Activated CD4-positive, alpha-beta T cell treated with anti-CD3 and anti-CD28 coated beads for 4 hours (primary cell): ENCODE results near the gene ITPR1.

Source experiments
- DNase-seq, 2 donors: peaks; one replicate each; pipeline ENCODE4 v3.0.0-alpha.2; 2020

The ITPR1 gene

DNA sequence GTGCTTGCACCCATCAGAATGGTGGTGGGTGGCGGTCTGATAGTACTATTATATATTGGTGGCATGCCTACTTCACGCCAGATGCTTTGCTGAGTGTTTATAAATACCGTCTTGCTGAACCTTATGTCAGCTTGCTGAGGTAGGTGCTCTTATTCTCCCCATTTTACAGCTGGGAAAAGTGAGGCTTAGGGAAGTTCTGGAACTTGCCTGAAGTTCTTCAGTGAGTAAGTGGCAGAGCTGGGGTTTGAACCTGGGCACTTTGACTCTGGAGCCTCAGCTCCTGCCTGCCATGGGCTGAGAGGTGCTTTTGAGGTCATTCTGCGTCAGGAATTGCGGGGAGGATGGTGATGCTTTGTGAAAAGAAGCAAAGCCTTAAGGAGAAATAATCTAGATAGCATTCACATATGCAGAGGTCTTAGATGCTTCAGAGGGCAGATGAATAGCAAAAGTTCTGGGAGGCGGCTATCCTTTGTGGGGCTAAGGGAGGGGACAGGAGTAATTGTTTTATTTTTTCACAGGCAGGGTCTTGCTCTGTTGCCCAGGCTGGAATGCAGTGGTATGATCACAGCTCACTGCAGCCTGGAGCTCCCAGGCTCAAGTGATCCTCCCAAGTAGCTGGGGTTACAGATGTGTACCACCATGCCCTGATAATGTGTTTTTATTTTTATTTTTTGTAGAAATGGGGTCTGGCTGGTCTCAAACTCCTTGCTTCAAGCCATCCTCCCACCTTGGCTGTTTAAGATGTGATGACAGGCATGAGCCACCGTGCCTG, 18.5 kb downstream of the ITPR1 start:
- no peak for DNase-seq

DNA sequence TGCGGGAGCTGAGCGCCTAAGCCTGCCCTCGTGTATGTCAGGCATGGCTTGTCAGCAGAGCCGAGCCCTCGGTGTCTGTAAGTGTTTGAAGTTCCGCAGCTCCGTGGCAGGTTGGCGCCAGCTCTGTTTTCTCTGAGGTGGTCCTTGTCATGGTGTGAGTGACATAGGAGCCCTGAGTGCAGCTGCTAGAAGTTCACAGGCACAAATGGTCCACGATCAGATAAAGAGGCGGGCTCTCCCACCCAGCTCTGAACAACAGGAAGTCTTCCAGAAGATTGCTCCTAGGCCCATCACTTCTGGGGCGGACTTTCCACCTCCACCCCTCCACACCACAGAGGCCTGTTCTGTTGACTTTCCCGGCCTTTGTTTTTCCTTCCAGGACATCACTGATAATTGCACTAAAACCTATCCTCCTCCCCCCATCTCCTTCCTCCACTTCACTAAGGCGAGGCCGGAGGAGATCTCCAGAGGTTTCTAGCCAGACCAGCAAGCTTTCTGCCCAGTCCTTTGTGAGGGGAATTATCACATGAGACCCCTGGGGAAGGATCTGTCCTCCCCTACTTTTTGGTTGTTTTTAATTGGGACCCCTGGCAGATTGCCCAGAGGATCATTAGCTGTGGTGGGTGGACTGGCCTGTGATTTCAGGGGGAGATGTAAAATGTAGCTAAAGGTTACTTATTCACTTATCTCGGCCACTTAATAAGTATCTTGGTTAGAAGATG, 19.9 kb downstream of the ITPR1 start:
- no peak for DNase-seq

GRCh38 chr3:4514321-4514720, 21.2 kb downstream of the ITPR1 start:
- no peak for DNase-seq

- no peak for DNase-seq
Measured at GRCh38 chr3:4514916-4515315, 21.8 kb downstream of the ITPR1 start.

DNA sequence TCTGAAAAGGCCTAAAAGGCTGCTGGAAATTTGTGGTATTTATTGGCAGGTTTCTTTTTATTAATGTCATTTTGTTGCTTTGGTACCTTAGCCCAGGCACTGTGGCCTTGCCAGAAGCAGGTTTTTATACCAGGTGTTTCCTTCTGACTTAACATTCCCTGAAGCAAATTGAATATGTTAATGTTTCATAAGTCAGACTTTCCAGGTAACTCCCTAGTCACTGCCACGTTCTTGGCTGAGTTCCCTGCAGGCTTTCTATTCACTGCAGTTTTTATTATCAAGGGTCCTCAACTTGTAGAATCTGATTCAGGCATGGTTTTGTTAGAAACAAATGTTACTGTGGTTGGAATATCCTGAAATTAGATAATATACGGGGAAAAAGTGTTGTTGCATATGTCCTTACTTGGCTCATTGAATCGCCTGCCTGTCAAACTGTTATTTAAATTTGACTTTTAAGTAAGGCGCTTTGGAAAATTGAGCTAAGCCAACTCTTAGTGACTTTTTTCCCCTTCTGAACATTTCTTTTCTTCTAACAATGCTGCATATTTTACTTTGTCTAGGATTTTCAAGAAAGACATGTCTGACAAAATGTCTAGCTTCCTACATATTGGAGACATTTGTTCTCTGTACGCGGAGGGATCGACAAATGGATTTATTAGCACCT, 22.9 kb downstream of the ITPR1 start:
- DNase-seq, result no peak

DNA sequence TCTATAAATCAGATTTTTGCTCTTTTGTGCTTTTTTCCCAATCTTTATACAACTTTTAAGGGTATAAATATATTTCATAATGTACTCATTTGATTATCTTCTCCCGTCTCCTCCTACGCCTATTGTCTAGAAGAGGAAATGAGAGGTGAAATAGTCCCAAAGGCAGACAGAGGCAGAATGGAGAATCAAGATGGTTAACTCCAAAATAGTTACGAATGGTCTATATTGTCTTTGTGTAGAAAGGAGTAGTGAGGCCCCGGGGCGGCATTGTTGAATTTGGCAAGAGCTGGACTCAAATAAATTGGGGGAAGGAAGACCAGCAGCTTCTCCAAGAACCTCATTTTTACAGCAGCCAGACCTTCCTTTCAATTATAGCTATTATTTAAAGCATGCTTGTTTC, 23.9 kb downstream of the ITPR1 start:
- no peak for DNase-seq

GRCh38 chr3:4517643-4518311, 24.6 kb downstream of the ITPR1 start:
- no peak for DNase-seq

DNA sequence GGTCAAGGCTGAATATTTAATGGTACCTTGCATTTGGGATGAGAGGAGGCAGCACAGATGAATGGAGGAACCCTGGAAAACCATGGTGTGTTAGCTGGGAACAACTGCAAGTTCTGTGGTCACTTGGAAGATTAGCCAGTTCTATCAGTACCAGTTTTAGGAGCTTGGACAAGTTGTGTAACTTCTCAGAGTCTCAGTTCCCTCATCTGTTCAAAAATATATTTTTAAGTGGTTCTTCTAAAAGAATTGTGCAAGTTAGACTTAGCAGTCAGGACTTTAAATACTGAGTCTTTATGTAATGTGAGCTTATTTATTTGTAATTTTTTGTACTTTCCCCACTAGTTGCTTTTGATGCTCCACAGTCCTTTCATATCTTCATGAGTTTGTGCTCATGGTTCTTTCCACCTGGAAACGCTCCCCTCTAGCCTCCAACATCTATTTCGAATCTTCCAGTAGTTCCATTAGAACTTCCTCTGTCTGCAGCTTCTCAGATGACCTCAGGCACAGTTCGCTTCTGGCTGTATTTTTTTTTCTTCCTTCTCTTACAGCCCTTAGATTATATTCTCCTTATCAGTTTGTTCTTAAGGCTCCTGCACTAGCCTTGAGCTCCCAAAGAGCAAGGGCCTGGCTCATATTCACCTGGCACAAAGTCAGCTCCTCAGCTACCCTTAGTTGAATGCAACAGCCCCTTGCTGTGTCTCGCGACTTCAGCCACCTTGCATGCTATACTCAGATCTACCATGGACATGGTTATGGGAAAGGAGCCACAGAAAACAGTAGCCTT, 27.1 kb downstream of the ITPR1 start:
- no peak for DNase-seq

- no peak for DNase-seq
Measured at GRCh38 chr3:4522947-4523346, 29.8 kb downstream of the ITPR1 start.

- no peak for DNase-seq
Measured at GRCh38 chr3:4523710-4524698, 30.9 kb downstream of the ITPR1 start.

GRCh38 chr3:4525560-4526223, 32.5 kb downstream of the ITPR1 start:
- no peak for DNase-seq

DNA sequence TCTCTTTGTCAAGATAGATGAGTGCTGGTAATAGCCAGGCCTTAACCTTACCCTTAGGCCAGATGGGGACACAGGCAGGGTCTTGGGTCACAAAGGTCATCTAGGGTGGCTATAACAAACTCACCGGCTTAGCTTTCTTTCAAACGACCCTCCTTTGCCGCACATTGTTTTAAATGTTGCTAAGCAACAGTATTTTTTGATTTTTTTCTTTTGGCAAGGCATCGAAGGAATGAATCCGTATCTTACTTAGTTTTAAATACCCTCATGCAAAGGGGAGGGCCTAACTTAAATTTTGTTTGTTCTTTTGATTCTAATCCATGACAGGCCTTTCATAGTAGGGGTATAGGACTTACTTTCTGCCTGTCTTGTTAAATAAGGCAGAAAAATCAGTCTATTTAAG, 35.2 kb downstream of the ITPR1 start:
- no peak for DNase-seq

DNA sequence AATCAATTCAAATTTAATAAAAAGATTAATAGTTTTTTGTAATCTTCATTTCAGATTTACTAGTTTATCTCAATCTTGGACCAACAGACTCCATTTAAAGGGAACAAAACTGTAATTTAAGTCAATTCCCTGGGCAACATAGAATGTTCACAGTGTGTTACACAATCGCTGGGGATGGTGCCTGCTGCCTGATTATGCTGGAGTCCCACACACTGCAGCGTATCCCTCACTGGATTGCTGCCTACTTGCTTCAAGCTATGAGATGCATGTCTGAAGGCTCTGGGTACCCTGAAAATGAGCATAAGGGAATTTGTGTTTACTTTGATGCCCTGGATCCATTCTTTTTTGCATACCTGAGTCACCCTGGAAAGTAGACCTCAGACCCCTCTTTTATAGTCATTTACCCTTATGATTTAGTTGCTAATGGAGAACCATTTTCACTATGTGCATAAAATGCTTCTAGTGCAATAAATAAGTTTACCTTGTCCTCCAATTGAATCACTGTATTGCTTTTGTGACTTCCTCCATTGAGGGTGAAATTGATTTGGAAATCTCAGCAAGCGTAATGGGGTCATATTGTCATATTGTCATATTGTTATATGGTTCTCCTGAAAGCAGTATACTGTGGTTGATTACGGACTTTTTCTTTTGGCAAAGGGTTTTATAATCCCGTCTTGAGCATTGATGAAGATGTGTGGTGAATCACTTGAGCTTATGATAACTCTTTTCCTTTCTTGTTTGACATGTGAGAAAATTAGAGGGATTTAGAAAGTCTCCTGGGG, 35.9 kb downstream of the ITPR1 start:
- no peak for DNase-seq

- no peak for DNase-seq
Measured at GRCh38 chr3:4529876-4530588, 36.9 kb downstream of the ITPR1 start.

DNA sequence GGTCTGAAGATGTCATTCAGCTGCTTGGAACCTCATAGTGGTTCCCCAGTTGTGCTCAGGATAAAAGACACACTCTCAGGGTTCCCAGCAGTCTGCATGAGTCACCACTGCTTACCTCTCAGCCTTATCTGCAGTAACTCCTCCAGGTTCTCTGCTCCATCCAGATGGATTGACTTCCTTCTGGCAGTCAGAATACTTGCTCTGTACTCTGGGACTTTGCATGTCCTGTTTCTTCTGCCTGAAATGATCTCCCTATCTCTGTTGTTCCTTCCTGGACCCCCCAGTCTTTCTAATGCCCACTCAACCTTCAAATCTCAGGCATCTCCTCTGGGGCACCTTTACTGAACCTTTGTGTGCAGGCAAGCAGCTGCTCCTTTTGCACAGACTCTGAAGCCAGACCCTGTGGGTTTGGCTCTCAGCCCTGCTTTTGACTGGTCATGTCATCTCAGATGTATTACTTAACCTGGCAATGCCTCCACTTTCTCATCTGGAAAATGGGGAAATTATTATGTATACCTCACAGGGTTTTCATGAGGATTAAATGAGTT, 38.4 kb downstream of the ITPR1 start:
- DNase-seq, result no peak

DNA sequence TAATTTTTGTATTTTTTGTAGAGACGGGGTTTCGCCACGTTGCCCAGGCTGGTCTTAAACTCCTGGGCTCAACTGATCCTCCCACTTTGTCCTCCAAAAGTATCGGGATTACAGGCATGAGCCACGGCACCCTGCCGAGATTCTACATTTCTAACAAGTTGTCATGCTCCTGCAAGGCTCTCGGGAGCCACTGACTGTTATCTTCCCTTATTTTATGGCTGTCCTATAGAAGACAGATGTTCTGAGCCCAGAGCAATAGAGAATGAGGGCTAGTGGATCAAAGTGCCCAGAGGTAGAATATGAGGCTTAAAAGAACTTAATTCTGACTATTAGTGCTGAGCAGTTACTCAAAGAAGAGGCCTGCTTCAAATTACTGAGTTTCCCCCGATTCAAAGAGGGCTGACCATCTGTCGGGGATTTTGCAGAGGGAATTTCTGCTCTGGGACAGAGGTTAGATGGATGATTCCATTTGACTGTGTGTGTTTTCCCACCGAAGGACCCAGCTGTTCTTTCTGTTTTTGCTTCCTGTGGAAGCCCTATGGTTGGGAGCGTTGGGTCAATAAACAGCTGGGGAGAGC, 39.5 kb downstream of the ITPR1 start:
- no peak for DNase-seq

GRCh38 chr3:4533489-4534443, 40.6 kb downstream of the ITPR1 start:
- DNase-seq, result no peak
